WTC11 (cell line): ENCODE measurements around the gene SEZ6L2. TPM values are rescaled to one million over a fixed set of nuclear protein-coding genes. Genes with fewer than 3 reads are reported as not detected.
A peak's percentile ranks its signal among the peaks of the same experiment; 100 is the strongest.

ENCODE experiments used
- ATAC-seq: fragments of 200-7000 bp; cut with Tn5 transposase; 2 replicates; pipeline ENCODE4 v1.10.0; 2021; ENCODE audit warnings: mild to moderate bottlenecking, moderate library complexity
- CTCF ChIA-PET: fragments of 300-600 bp; sonication (Branson Sonifier 250); formaldehyde crosslinking; loops from one replicate; lab custom pipeline; 2021; ENCODE audit warnings: antibody characterized with exemption; lab: Charles Lee
- POLR2A ChIA-PET: fragments of 350-600 bp; sonication (Branson Sonifier 250); formaldehyde crosslinking; loops from one replicate; lab custom pipeline; 2021; ENCODE audit warnings: antibody characterized with exemption; lab: Charles Lee
- DNase-seq: peaks from one replicate; pipeline ENCODE4 v3.0.0; 2021; ENCODE audit warnings: low spot score
- H3K27ac Mint-ChIP-seq: 2 replicates; pipeline ENCODE4 v1.8.0; 2021; ENCODE audit warnings: mixed read lengths
- H3K27me3 Mint-ChIP-seq: 2 replicates; pipeline ENCODE4 v1.8.0; 2021; ENCODE audit warnings: low read depth, mild to moderate bottlenecking, moderate library complexity, mixed read lengths
- H3K36me3 Mint-ChIP-seq: 2 replicates; pipeline ENCODE4 v1.8.0; 2021; ENCODE audit warnings: mixed read lengths
- H3K4me1 Mint-ChIP-seq: 2 replicates; pipeline ENCODE4 v1.8.0; 2022; ENCODE audit warnings: mixed read lengths
- H3K4me3 Mint-ChIP-seq: 2 replicates; pipeline ENCODE4 v1.8.0; 2021; ENCODE audit warnings: mild to moderate bottlenecking, moderate library complexity, mixed read lengths
- H3K9me3 Mint-ChIP-seq: 2 replicates; pipeline ENCODE4 v1.8.0; 2021; ENCODE audit warnings: mixed read lengths
- CREB1 ChIP-seq: sonication (generic); formaldehyde crosslinking; IDR thresholded peaks from 2 replicates; pipeline ENCODE4 v1.8.0; 2023; ENCODE audit warnings: mild to moderate bottlenecking, missing genetic modification reagents
- CTCF ChIP-seq: fragments of 200-600 bp; IDR thresholded peaks from 2 replicates; pipeline ENCODE4 v1.8.0; 2022; ENCODE audit warnings: antibody characterized with exemption
- E2F1 ChIP-seq: sonication (generic); formaldehyde crosslinking; IDR thresholded peaks from 2 replicates; pipeline ENCODE4 v1.8.0; 2022; ENCODE audit warnings: mild to moderate bottlenecking, missing genetic modification reagents
- ELF4 ChIP-seq: sonication (generic); formaldehyde crosslinking; IDR thresholded peaks from 2 replicates; pipeline ENCODE4 v1.8.1; 2022; ENCODE audit warnings: low read depth, mild to moderate bottlenecking, moderate library complexity, missing genetic modification reagents
- FOXP1 ChIP-seq: sonication (generic); formaldehyde crosslinking; IDR thresholded peaks from 2 replicates; pipeline ENCODE4 v1.8.0; 2022; ENCODE audit warnings: missing genetic modification reagents, mild to moderate bottlenecking, moderate library complexity, borderline replicate concordance
- GABPB1 ChIP-seq: sonication (generic); formaldehyde crosslinking; IDR thresholded peaks from 2 replicates; pipeline ENCODE4 v1.8.1; 2023; ENCODE audit warnings: mild to moderate bottlenecking, missing genetic modification reagents
- HMGXB4 ChIP-seq: sonication (generic); formaldehyde crosslinking; IDR thresholded peaks from 2 replicates; pipeline ENCODE4 v1.8.1; 2023; ENCODE audit warnings: mild to moderate bottlenecking, moderate library complexity, missing genetic modification reagents
- JAZF1 ChIP-seq: fragments of 250-450 bp; sonication (Bioruptor Pico); IDR thresholded peaks from 2 replicates; pipeline ENCODE4 v1.9.0; 2021; ENCODE audit warnings: moderate library complexity, mild to moderate bottlenecking, inconsistent platforms
- MAX ChIP-seq: sonication (generic); formaldehyde crosslinking; IDR thresholded peaks from 2 replicates; pipeline ENCODE4 v1.8.0; 2022; ENCODE audit warnings: mild to moderate bottlenecking, missing genetic modification reagents
- NFYB ChIP-seq: sonication (generic); formaldehyde crosslinking; conservative IDR thresholded peaks from 2 replicates; pipeline ENCODE4 v1.8.0; 2022; ENCODE audit warnings: low read depth, missing genetic modification reagents
- NR1H2 ChIP-seq: sonication (generic); formaldehyde crosslinking; IDR thresholded peaks from 2 replicates; pipeline ENCODE4 v1.9.0; 2021; ENCODE audit warnings: mild to moderate bottlenecking, moderate library complexity, missing genetic modification reagents
- NR3C1 ChIP-seq: sonication (generic); formaldehyde crosslinking; conservative IDR thresholded peaks from 2 replicates; pipeline ENCODE4 v1.8.1; 2023; ENCODE audit warnings: low read depth, mild to moderate bottlenecking, missing genetic modification reagents
- RORB ChIP-seq: fragments of 250-450 bp; sonication (Bioruptor Pico); IDR thresholded peaks from 2 replicates; pipeline ENCODE4 v1.9.0; 2021; ENCODE audit warnings: mild to moderate bottlenecking
- SMAD4 ChIP-seq: sonication (generic); formaldehyde crosslinking; IDR thresholded peaks from 2 replicates; pipeline ENCODE4 v1.8.0; 2022; ENCODE audit warnings: mild to moderate bottlenecking, missing genetic modification reagents
- TEAD4 ChIP-seq: sonication (generic); formaldehyde crosslinking; IDR thresholded peaks from 2 replicates; pipeline ENCODE4 v1.8.0; 2022; ENCODE audit warnings: mild to moderate bottlenecking, missing genetic modification reagents
- USF1 ChIP-seq: sonication (generic); formaldehyde crosslinking; IDR thresholded peaks from 2 replicates; pipeline ENCODE4 v1.8.0; 2022; ENCODE audit warnings: mild to moderate bottlenecking, missing genetic modification reagents
- USF2 ChIP-seq: sonication (generic); formaldehyde crosslinking; IDR thresholded peaks from 2 replicates; pipeline ENCODE4 v1.8.1; 2023; ENCODE audit warnings: mild to moderate bottlenecking, missing genetic modification reagents, moderate library complexity
- ZNF317 ChIP-seq: sonication (generic); formaldehyde crosslinking; IDR thresholded peaks from 2 replicates; pipeline ENCODE4 v1.8.1; 2023; ENCODE audit warnings: low read depth, mild to moderate bottlenecking, moderate library complexity, missing genetic modification reagents, borderline replicate concordance
- ZSCAN18 ChIP-seq: fragments of 250-450 bp; sonication (Bioruptor Pico); IDR thresholded peaks from 2 replicates; pipeline ENCODE4 v2.1.2; 2022; ENCODE audit warnings: mild to moderate bottlenecking, moderate library complexity
- total RNA-seq: library from RNA; stranded (reverse); gene quantifications from 3 replicates; pipeline ENCODE4 v1.2.3, GENCODE V29; 2021

SEZ6L2 gene
- total RNA-seq, 1 experiment from 2014 or later: 58.2 TPM

GRCh38 chr16:29852654-29853053 is 46.7 kb downstream of the SEZ6L2 start:
- no peak for TF ChIP-seq CTCF
- no peak for TF ChIP-seq GABPB1 (CRISPR knock-in tag)
- peak; percentile 42; the same call in 1 of the 2 replicates for TF ChIP-seq NFYB (CRISPR knock-in tag)
- TF ChIP-seq SMAD4 (CRISPR knock-in tag): no peak
- TF ChIP-seq NR1H2 (CRISPR knock-in tag): no peak
- no peak for TF ChIP-seq NR3C1 (CRISPR knock-in tag)
- no peak for TF ChIP-seq TEAD4 (CRISPR knock-in tag)
- TF ChIP-seq ELF4 (CRISPR knock-in tag): no peak
- no peak for TF ChIP-seq HMGXB4 (CRISPR knock-in tag)
- no peak for TF ChIP-seq ZNF317
- peak; percentile 21; the same call in 1 of the 2 replicates for TF ChIP-seq USF2 (CRISPR knock-in tag)
- TF ChIP-seq, all 79 proteins: peak for 2
- no peaks in the 10 kb centered on the region for H3K36me3 Mint-ChIP-seq
- H3K4me3 Mint-ChIP-seq: no peak overlapping the region
- DNase-seq (no peak), ATAC-seq (no peak)
- ChIA-PET POLR2A (interaction anchor here (0.9 kb wide), 1 partner anchor 25 kb away, joined by 3 read pairs; no protein-coding TSS in a partner anchor), CTCF (interaction anchor here (0.7 to 2.3 kb wide), 3 partner anchors 33 to 179 kb away, joined by 3 to 10 read pairs (median 5); partner anchors contain the start of genes MVP and TLCD3B)
- no peaks in the 10 kb centered on the region; the same call in 1 of the 2 replicates for H3K27me3 Mint-ChIP-seq
- H3K27ac Mint-ChIP-seq: no peak overlapping the region
- H3K9me3 Mint-ChIP-seq: no peaks in the 10 kb centered on the region
- H3K4me1 Mint-ChIP-seq: peaks cover 14% of the 10 kb centered on the region

- no peak for ATAC-seq
- Mint-ChIP-seq H3K27me3 (no peaks in the 10 kb centered on the region; the same call in 1 of the 2 replicates), H3K9me3 (no peaks in the 10 kb centered on the region), H3K4me3 (no peak overlapping the region), H3K27ac (no peak overlapping the region), H3K4me1 (peaks cover 10% of the 10 kb centered on the region), H3K36me3 (no peaks in the 10 kb centered on the region; the same call in 1 of the 2 replicates)
- ChIA-PET POLR2A (interaction anchor here (0.7 kb wide), 1 partner anchor 13 kb away, joined by 5 read pairs; no protein-coding TSS in a partner anchor), CTCF (interaction anchor here (0.7 to 4.6 kb wide), 4 partner anchors 19 to 180 kb away, joined by 3 to 37 read pairs (median 4); partner anchors contain the start of genes MVP, TAOK2 and TLCD3B)
- DNase-seq: no peak
- TF ChIP-seq USF1 (no peak), FOXP1 (CRISPR knock-in tag) (no peak), E2F1 (no peak)
These were observed 48.4 kb downstream of the SEZ6L2 start for GRCh38 chr16:29850998-29851397.

GRCh38 chr16:29849505-29849904 is 49.8 kb downstream of the SEZ6L2 start:
- Mint-ChIP-seq H3K27me3 (no peaks in the 10 kb centered on the region; the same call in 1 of the 2 replicates), H3K9me3 (no peaks in the 10 kb centered on the region), H3K36me3 (no peaks in the 10 kb centered on the region; the same call in 1 of the 2 replicates), H3K4me3 (no peak overlapping the region), H3K4me1 (peaks cover 10% of the 10 kb centered on the region), H3K27ac (no peak overlapping the region)
- ATAC-seq (peak; percentile 70), DNase-seq (no peak)
- no peak for TF ChIP-seq MAX (CRISPR knock-in tag)
- no peak for TF ChIP-seq JAZF1 (CRISPR knock-in tag)
- no peak for TF ChIP-seq ZSCAN18 (CRISPR knock-in tag)
- no peak for TF ChIP-seq RORB (CRISPR knock-in tag)
- no peak for TF ChIP-seq CREB1
- ChIA-PET CTCF (interaction anchor here (0.6 to 4.8 kb wide), 24 partner anchors 14 to 232 kb away, joined by 3 to 81 read pairs (median 12); partner anchors contain the start of genes ASPHD1, CDIPT, MAZ and MVP), POLR2A (interaction anchor here (1.6 kb wide), 1 partner anchor 38 kb away, joined by 5 read pairs; the partner anchor contains the start of gene PRRT2)
